GM15510 (cell line): ENCODE data around the gene ZSWIM6.

Source experiments
- POLR2A ChIP-seq: IDR thresholded peaks from 3 replicates; pipeline ENCODE4 v1.6.1; 2011; ENCODE audit warnings: borderline replicate concordance; ENCODE audit not compliant: insufficient read length; ENCODE audit errors: extremely low read depth

ZSWIM6 gene

DNA sequence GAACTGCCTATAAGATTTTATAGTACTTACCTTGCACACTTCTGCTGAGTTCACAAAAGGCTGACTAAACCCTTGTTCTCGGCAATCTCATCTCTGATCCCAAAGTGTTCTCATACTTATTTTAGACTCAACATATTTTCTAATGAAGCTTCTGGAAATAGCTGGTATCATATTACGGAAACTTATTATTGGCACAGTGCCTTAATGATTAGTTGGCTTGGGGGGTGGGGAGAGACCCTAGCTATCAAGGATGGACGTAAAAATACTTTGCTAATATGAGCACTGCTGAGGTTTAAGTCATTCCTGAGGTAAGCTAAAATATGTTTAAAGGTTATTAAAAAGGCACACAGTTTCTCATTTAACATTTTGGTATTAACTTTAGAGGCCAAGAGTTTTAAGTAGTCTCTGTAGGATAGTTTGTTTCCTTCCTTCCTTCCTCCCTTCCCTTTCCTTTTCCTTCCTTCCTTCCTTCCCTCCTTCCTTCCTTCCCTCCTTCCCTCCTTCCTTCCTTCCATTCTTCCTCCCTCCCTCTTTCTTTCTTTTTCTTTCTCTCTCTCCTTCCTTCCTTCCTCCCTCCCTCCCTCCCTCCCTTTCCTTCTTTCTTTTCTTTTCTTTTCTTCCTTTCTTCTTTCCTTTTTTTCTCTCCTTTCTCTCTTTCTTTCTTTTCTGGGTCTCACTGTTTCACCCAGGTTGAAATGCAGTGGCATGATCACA lies 31.5 kb downstream of the ZSWIM6 start:
- TF ChIP-seq POLR2A: no peak

DNA sequence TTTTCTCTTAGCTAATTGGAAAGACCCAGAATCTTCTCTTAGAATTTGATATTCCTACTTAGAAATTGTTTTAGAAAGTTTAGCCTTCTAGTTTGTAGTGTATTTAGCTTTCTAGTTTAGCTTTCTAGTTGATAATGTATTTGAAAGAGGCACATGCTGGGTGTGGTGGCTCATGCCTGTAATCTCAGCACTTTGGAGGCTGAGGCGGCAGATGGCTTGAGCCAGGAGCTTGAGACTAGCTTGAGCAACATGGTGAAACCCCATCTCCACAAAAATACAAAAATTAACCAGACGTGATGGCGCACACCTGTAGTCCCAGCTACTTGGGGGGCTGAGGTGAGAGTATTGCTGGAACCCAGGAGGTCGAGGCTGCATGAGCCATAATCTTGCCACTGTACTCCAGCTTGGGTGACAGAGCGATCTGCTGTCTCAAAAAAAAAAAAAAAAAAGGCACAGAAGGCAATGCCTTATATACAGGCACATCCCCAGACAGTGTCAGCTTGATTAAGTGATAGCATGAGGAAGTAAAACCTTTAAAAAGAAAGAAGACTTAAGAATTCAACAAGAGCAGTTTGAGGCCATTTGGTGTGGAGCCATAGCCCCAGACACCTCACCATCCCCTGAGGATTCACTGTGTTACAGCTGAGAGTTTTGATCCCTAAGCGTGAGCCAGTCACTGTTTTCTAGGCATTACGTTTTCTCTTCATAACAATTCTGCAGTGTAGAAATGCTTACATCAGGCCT lies 34.6 kb downstream of the ZSWIM6 start:
- TF ChIP-seq POLR2A: no peak

DNA sequence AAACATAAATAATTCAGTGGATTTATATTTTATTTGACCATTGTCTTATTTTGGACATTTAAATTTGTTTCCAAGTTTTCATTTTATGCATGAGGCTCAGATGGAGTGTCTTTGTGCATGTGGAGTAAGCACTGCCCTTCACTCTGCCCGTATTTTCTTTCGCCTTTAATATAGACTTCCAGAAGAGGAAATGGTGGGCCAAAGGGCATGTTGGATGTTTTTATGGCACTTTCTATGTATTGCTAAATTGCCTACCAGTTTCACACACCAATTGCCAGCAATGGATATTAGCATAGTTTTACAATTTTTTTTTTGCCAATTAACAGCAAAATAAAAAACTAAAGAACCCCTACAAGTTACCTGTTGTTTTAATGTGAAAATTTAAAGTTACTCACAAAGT lies 38.4 kb downstream of the ZSWIM6 start:
- no peak for TF ChIP-seq POLR2A

DNA sequence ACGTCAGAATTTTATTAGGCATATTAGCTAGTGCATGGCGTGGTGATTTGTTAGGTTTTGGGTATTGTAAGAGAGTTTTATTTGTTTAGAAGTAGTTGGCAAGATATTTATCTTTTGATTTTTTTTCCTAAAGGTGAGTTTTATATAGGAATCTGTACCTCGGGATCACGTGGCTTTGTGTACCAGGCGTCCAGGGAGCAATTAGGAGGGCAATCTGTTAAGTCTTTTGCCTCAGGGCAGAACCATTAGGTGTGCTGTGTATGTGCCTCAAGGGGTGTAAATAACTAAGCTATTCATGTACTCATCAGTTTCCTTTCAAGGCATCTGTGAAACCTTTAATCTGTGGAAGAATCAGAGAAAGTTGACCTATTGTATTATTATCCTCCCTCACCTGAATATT lies 39.4 kb downstream of the ZSWIM6 start:
- no peak for TF ChIP-seq POLR2A

DNA sequence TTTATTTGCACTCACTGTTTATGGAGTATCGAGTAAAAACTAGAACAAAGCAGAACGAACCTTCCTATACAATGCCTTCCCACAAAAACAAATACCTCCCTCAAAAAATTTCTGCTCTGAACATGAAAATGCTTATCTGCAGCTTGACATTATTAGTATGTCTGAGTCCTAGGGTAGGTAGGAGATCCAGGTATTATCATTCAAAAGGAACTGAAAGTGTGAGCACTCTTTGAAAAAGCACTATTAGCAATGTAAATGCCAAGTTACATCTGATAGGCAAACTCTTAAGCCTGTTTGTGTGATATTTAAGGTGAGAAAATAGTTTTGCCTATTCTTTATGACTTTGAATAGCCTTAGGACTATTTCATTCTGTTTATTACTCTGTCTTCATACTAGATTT lies 47.6 kb downstream of the ZSWIM6 start:
- TF ChIP-seq POLR2A: no peak

DNA sequence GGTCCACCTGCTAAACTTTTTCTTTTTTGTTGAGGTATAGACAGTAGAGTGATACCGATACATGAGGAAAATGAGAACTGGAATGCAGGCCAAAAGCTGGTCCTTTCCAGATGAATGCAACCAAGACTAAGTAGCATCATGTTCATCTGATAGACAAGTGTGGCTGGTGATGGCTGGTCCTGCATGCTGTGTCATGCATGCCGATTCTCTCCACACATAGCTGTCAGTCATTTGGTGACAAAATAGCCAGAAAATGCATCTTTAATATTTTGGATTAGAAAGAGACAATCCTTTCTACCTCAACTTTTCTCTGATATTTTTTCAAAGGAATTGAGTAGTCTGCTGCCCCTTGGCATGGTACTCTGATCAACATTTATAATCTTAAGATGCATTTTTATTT lies 49.9 kb downstream of the ZSWIM6 start:
- TF ChIP-seq POLR2A: no peak

DNA sequence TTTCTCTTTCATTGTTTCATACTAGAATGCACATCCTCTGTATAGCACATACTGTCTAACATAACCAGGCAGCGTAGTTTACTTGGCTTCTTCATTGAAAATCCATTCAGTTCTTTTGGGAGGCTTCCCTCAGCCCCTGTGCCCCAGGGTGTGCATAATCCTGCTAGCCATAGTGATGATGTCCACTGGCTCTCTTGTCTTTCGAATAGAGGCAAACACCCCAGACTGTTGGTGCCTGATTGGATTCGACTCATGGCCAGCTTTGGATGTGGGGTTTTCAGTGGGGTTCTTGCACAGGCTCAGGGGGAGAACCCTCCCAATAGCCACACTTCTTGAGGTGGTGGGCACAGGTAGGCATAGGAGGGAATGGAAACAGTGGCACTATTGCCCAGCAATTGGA lies 53.6 kb downstream of the ZSWIM6 start:
- no peak for TF ChIP-seq POLR2A

DNA sequence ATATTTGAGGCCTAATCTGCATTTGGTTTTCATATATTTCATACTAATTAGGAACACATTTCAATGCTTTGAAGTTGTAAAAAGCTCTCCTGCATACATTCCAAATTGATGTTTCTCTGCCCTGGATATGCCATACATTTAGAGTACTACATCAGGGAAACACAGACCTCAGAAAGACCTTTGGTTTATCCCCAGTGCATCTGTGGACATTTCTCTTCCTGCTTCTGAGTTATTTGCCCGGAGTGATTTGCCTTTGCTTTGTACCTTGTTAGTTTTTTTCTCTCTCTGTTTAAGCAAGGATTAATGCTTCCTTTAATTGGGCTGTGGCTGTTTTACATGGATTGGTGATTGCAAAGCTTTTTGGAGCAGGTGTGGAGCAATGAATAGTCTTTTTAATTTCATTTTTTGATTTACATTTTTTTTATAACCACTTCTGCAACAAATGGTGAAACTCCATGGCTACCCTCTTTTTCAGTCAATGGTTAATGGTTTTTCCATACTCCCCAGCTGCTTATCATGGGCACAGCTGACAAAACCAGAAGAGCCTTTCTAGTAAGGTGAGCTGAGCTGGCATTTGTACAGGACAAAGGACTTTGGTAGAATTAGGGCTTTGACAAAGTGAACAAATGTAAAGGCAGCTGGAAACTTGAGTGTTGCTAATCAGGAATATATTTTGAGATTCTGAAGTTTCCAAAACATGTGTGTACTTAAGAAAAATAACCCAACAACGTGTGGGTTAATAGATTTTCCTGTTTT lies 54.2 kb downstream of the ZSWIM6 start:
- no peak for TF ChIP-seq POLR2A

DNA sequence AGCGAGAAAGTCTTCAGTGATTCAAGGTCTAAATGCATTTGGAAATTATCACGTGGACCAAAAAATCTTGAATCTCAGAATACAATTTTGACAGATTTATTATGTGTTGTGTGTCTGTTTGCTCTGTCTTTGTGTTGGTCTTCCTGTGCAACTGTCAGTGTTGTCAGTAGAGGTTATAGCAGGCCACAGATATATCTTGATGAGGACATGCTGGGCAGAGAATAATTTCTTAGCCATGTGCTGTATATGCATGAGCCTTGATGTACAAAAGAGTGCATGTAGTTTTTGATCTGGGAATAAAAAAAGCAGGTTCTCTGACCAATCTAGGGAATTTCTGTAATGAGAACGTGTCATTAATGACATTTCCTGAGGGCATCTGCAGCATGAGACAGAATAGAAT lies 57.6 kb downstream of the ZSWIM6 start:
- TF ChIP-seq POLR2A: no peak

DNA sequence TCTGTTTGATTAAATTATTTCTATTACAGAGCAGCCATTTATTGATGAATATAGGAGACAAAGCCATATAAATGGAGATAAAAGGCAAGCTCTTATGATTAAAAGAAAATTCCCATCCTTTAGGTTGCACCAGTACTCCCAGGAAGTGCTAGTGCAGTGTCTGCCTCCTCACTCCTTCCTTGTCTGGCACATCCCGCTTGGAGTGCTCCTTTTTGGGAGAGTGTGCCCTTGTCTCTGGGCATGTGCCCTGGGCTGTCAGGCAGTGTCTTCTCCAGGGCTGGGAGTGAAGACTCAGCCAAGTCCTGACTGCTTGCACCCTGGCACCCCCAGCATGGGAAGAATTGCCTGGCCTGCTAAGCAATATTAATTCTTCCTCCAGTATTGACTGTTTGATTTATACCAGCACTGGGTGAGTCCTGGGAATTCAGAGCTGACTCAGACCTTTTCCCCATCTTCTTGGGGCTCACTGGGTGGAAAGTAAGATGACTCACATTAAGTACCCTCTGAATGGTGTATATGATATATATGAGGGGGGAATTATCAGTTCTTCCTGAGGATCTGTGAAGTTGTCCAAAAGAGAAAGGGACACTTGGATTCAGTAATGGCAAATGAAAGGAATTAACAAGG lies 62.1 kb downstream of the ZSWIM6 start:
- no peak for TF ChIP-seq POLR2A

DNA sequence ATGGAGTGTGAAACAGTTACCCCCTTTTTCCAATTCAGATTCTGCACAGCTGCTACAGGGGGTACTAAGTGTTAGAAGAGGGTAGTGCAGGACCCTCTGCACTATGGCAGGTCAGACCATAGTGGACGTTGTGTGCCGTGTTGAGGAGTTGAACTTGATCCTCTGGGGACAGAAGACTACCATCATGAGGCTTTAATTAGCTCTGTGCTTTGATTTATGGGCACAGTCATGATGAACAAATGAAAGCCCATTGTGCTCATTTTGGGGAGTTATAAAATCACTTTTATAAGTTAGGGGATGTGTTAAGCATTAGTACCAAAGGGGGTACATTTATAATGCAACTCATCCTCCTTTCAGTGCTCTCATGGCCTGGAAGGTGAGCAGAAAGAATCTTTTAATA lies 62.7 kb downstream of the ZSWIM6 start:
- TF ChIP-seq POLR2A: no peak

DNA sequence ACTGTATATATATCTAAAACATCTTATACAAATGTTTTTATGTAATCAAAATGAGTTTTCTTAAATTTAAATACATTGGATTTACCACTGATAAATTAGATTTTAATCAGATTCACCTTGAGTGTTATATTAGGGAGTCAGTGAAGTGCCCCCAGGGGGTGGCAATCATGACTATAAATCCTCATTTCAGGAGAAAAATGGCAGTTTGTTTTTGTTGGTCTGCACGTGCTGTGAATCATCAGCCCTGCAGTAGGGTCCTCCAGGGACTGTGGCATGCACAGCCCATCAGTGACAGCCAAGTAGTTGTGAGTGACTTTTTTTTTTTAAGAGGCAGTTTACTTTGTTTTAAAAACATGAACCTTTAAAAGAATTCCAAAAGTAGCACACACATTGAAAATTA lies 65.2 kb downstream of the ZSWIM6 start:
- no peak for TF ChIP-seq POLR2A

DNA sequence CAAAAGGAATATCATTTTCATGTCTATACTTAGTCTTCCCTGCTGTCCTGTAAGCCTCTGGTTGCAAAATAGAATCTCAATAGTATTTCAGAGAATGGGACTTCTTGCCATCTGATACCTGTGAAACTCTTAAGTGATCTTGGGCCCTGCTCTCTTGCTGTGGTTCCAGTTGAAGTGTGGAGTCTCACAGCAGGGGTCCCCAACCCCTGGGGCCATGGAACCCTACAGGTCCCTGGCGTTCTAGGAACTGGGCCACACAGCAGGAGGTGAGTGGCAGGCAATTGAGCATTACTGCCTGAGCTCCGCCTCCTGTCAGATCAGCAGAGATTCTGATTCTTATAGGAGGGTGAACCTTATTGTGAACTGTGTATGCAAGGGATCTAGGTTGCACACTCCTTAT lies 65.9 kb downstream of the ZSWIM6 start:
- no peak for TF ChIP-seq POLR2A

DNA sequence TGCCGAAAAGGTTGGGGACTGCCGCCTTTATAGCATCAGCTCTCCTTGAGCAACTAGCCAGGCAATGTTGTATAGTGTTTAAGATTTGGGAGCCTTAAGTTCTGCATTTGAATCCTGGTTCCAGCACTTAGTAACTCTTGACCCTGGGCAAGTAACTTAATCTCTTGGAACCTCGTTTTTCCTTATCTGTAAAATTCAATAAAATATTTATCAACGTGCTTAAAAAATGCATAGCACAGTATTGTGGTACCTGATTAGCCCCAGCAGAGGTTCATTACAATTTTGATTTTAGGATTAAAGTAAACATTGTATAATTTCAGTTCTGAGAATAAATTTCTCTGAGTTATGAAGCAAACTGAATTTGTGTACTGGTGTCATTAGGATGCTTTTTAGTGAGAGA lies 66.4 kb downstream of the ZSWIM6 start:
- TF ChIP-seq POLR2A: no peak

DNA sequence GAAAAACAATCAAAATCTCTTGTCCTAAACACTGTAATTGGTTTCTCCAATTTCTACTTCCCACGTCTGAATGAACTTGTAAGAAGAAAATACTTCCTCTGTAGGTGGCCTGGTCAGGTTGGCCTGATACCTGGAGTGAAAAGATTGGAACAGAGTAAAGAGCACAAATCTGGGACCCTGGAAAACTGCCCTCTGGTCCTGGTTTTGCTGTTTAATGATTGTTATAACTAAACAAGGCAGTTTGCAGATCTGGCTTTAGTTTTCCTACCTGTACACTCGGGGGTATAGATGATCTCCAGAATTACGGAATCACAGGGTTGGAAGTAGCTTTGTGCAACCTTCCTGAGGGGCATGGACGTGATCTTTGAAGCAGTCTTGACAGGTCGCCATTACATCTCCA lies 67.6 kb downstream of the ZSWIM6 start:
- no peak for TF ChIP-seq POLR2A
